Astrocyte of the spinal cord (primary cell): ENCODE results near the gene MT1HL1.
"Not testable (repeated sequence)": the region's sequence is repeated elsewhere in the genome, so short reads cannot be mapped to it uniquely, and the experiment has no call there.

ENCODE experiments used
- DNase-seq: peaks from one replicate; pipeline ENCODE4 v3.0.0; 2011; ENCODE audit warnings: low read depth, low spot score
- H3K4me3 ChIP-seq: 2 replicates; pipeline ENCODE4 v1.5.1; 2011; ENCODE audit warnings: low read depth, mild to moderate bottlenecking, low read length, moderate library complexity
- CTCF ChIP-seq: IDR thresholded peaks from 2 replicates; pipeline ENCODE4 v1.5.1; 2012; ENCODE audit warnings: low read depth, mild to moderate bottlenecking, low read length, inconsistent platforms
- in situ Hi-C: cut with HindIII; loops from 2 replicates; pipeline ENCODE4 v1.10.0; 2017; ENCODE audit warnings: low sequenced_read_pairs

MT1HL1 gene

GRCh38 chr1:236989290-236990051 is 14.8 kb downstream of the MT1HL1 start:
- in situ Hi-C loops, result no loop called here
- no peak for TF ChIP-seq CTCF
- no peak overlapping the region for H3K4me3 ChIP-seq
- DNase-seq, result no peak

- TF ChIP-seq CTCF, result no peak
- DNase-seq, result no peak
- in situ Hi-C loops, result no loop called here
- H3K4me3 ChIP-seq, result no peak overlapping the region
These were observed 20.4 kb downstream of the MT1HL1 start for GRCh38 chr1:236983818-236984217.

- in situ Hi-C loops, result no loop called here
- no peak for DNase-seq
These were observed 21.9 kb downstream of the MT1HL1 start for GRCh38 chr1:236982380-236982779.

GRCh38 chr1:236981431-236981830 is 22.8 kb downstream of the MT1HL1 start:
- in situ Hi-C loops, DNase-seq, H3K4me3 ChIP-seq: not testable (repeated sequence)

More at GRCh38 chr1:236982380-236982779, 21.9 kb downstream of the MT1HL1 start:
- no peak overlapping the region for H3K4me3 ChIP-seq
- TF ChIP-seq CTCF, result no peak

GRCh38 chr1:236980673-236981072 is 23.6 kb downstream of the MT1HL1 start:
- TF ChIP-seq CTCF, result no peak
- in situ Hi-C loops, result no loop called here
- no peak for DNase-seq
- H3K4me3 ChIP-seq, result no peak overlapping the region

GRCh38 chr1:236979149-236979900 is 24.9 kb downstream of the MT1HL1 start:
- H3K4me3 ChIP-seq, result no peak overlapping the region
- in situ Hi-C loops, result no loop called here
- no peak for TF ChIP-seq CTCF
- no peak for DNase-seq

GRCh38 chr1:236978740-236979139 is 25.5 kb downstream of the MT1HL1 start:
- H3K4me3 ChIP-seq, result no peak overlapping the region
- in situ Hi-C loops, result no loop called here
- no peak for DNase-seq
- no peak for TF ChIP-seq CTCF
